ENCODE measurements around the gene GMDS. TPM values are rescaled to one million over a fixed set of nuclear protein-coding genes. Genes with fewer than 3 reads are reported as not detected.

Gene GMDS
- total and polyA plus RNA-seq, 2 of the 13 experiments (the other 11 are each of a cell fraction or from before 2014, with no cell fraction given), result 64.4 to 112 TPM

- TF ChIP-seq ZNF326 (CRISPR knock-in tag; IDR thresholded peaks at IDR 0.05; ENCODE audit: borderline replicate concordance) (no peak), SALL1 (CRISPR knock-in tag; IDR thresholded peaks at IDR 0.05) (no peak), ZBTB38 (CRISPR knock-in tag; IDR thresholded peaks at IDR 0.05) (no peak), ZNF572 (CRISPR knock-in tag; IDR thresholded peaks at IDR 0.05) (no peak), AHR (CRISPR knock-in tag; IDR thresholded peaks at IDR 0.05) (no peak), NFKBIZ (CRISPR knock-in tag; IDR thresholded peaks at IDR 0.05) (no peak)
Observed at GRCh38 chr6:1764397-1764987, 480.9 kb downstream of the GMDS start (continued).

DNA sequence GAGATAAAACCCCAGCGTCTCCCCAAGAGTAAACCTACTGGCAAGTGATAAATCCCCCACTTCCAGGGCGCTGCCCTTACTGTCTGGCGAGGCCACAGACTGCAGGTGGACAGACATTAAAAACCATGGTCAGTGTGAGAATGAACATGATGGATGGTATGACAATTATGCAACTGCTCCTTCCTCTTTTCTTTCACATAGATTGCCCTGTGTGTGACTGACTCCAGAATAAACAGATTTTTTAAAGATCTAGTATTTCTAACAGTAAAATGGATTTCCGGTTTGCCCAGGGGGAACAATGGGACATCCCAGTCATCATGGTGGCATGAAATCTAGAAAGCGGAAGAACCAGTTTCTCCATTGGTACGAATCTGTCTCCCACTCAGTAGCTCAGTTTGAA lies 482.0 kb downstream of the GMDS start:
- no peak overlapping the region for H3K4me2 ChIP-seq (ENCODE audit: low read depth, low read length)
- intact Hi-C loops (cut with micrococcal nuclease; ENCODE audit: unreplicated experiment), result no loop called here
- TF ChIP-seq ZNF362 (CRISPR knock-in tag; IDR thresholded peaks at IDR 0.05; ENCODE audit: borderline replicate concordance) (no peak), ETV6 (CRISPR knock-in tag; conservative IDR thresholded peaks at IDR 0.05) (no peak), ZFP82 (CRISPR knock-in tag; IDR thresholded peaks at IDR 0.05; ENCODE audit: borderline replicate concordance) (no peak), ZEB1 (IDR thresholded peaks at IDR 0.05; ENCODE audit: insufficient replicate concordance, low read depth) (no peak), GABPA (IDR thresholded peaks at IDR 0.05; ENCODE audit: low read depth, low read length) (no peak), GABPA (CRISPR knock-in tag; IDR thresholded peaks at IDR 0.05; ENCODE audit: low read depth) (no peak), YEATS4 (CRISPR knock-in tag; IDR thresholded peaks at IDR 0.05; ENCODE audit: borderline replicate concordance) (no peak), NPAS2 (CRISPR knock-in tag; IDR thresholded peaks at IDR 0.05; ENCODE audit: borderline replicate concordance) (no peak), GLMP (CRISPR knock-in tag; IDR thresholded peaks at IDR 0.05; ENCODE audit: borderline replicate concordance) (no peak), ZMAT3 (CRISPR knock-in tag; conservative IDR thresholded peaks at IDR 0.05) (no peak), ZNF761 (CRISPR knock-in tag; conservative IDR thresholded peaks at IDR 0.05) (no peak)
- TF ChIP-seq, protein P1, sequence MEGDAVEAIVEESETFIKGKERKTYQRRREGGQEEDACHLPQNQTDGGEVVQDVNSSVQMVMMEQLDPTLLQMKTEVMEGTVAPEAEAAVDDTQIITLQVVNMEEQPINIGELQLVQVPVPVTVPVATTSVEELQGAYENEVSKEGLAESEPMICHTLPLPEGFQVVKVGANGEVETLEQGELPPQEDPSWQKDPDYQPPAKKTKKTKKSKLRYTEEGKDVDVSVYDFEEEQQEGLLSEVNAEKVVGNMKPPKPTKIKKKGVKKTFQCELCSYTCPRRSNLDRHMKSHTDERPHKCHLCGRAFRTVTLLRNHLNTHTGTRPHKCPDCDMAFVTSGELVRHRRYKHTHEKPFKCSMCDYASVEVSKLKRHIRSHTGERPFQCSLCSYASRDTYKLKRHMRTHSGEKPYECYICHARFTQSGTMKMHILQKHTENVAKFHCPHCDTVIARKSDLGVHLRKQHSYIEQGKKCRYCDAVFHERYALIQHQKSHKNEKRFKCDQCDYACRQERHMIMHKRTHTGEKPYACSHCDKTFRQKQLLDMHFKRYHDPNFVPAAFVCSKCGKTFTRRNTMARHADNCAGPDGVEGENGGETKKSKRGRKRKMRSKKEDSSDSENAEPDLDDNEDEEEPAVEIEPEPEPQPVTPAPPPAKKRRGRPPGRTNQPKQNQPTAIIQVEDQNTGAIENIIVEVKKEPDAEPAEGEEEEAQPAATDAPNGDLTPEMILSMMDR (CRISPR knock-in tag; IDR thresholded peaks at IDR 0.05), result no peak

More for the DNA sequence above, 482.0 kb downstream of the GMDS start:
- Histone ChIP-seq H2AFZ (ENCODE audit: low read length) (no peak overlapping the region), H3K79me2 (ENCODE audit: insufficient read depth, low read length) (no peaks in the 10 kb centered on the region), H3K4me3 (replicated peaks in 1 of 3; ENCODE audit: insufficient read depth in 1 of 3, low read depth in 2 of 3, low read length in 3 of 3) (no peak overlapping the region), H3K36me3 (replicated peaks in 1 of 2; ENCODE audit: control insufficient read depth in 1 of 2, insufficient read depth in 2 of 2, low read length in 2 of 2) (peaks cover 4 to 19% of the 10 kb centered on the region in 2 experiments; a peak in 4 of 5 replicates), H3K4me1 (ENCODE audit: insufficient read depth, low read length) (peaks cover 25% of the 10 kb centered on the region), H3K27me3 (ENCODE audit: control insufficient read depth in 1 of 2, insufficient read depth in 2 of 2, low read length in 2 of 2) (no peaks in the 10 kb centered on the region), H3K9me3 (ENCODE audit: low read length) (no peaks in the 10 kb centered on the region), H3K27ac (ENCODE audit: extremely low read length, insufficient read depth, low read length) (no peak overlapping the region), H4K20me1 (ENCODE audit: insufficient read depth, low read length) (no peaks in the 10 kb centered on the region), H3K9ac (ENCODE audit: insufficient read depth, low read depth, low read length) (no peak overlapping the region)
- DNase-seq (ENCODE audit: low spot score), result no peak
- WGBS (ENCODE audit: low lambda C conversion rate), result 97% methylated on average over 6 of the region's 6 CpGs
- no peak for FAIRE-seq
- no peak for ATAC-seq
- in situ Hi-C loops (cut with HindIII; ENCODE audit: extremely low pct_ligation_motif_present, low pct_unique_long_range_greater_than_20kb), result no loop called here
- ChIA-PET CTCF (ENCODE audit: low intra/inter-chr PET ratio, low total read pairs) (no interaction called here), POLR2A (no interaction called here)
- BruUV-seq (replicated peaks), result no TSS peak
